B cell (primary cell): ENCODE measurements around the gene CACNA1H. TPM values are rescaled to one million over a fixed set of nuclear protein-coding genes. Genes with fewer than 3 reads are reported as not detected.

Experiments
- ATAC-seq: fragments of 200-7000 bp; cut with Tn5 transposase; one replicate; pipeline ENCODE4 v1.10.0; 2021; ENCODE audit warnings: low read depth, mild to moderate bottlenecking, moderate number of reproducible peaks, moderate library complexity
- CTCF ChIA-PET: fragments of 350-600 bp; sonication (Branson Sonifier 250); formaldehyde crosslinking; loops from one replicate; lab custom pipeline; 2021; ENCODE audit warnings: antibody characterized with exemption, inconsistent platforms; lab: Charles Lee
- POLR2A ChIA-PET: fragments of 350-600 bp; sonication (Branson Sonifier 250); formaldehyde crosslinking; loops from one replicate; lab custom pipeline; 2021; ENCODE audit warnings: antibody characterized with exemption; lab: Charles Lee
- DNase-seq: peaks from one replicate; pipeline ENCODE4 v3.0.0; 2013
- H2AFZ ChIP-seq: 2 replicates; pipeline ENCODE4 v1.6.1; 2012; ENCODE audit warnings: mild to moderate bottlenecking, low read depth, low read length; ENCODE audit not compliant: insufficient read depth, poor library complexity, severe bottlenecking
- H3K27ac ChIP-seq, 2 donors: 1 replicate in 1 of 2; 2 replicates in 1 of 2; pipeline ENCODE4 v1.5.1; 2012 to 2013; ENCODE audit warnings: low read length in 2 of 2, mild to moderate bottlenecking in 2 of 2, moderate library complexity in 1 of 2
- H3K27me3 ChIP-seq, 4 experiments: fragments of 200-600 bp in 1 of 4; sonication (generic) in 1 of 4; replicated peaks in 1 of 4; 1 replicate in 2 of 4; 2 replicates in 2 of 4; pipeline versions ENCODE4 v1.6.1 to v1.7.0; 2013 to 2016; ENCODE audit warnings: low read length in 3 of 4, mild to moderate bottlenecking in 2 of 4, mixed read lengths in 1 of 4, moderate library complexity in 1 of 4; ENCODE audit not compliant: insufficient read depth in 4 of 4, control insufficient read depth in 3 of 4; ENCODE audit errors: control extremely low read depth in 1 of 4
- H3K36me3 ChIP-seq, 2 experiments: replicated peaks in 1 of 2; 1 replicate in 1 of 2; 2 replicates in 1 of 2; pipeline versions ENCODE4 v1.6.1 to v1.7.1; 2013; ENCODE audit warnings: low read length in 1 of 2; ENCODE audit not compliant: insufficient read depth in 2 of 2, control insufficient read depth in 1 of 2; ENCODE audit errors: control extremely low read depth in 1 of 2, extremely low read depth in 1 of 2
- H3K4me1 ChIP-seq, 2 donors: fragments of 200-600 bp in 1 of 2; sonication (generic) in 1 of 2; 1 replicate in 1 of 2; 2 replicates in 1 of 2; pipeline versions ENCODE4 v1.5.1 to v1.6.1; 2013 to 2017; ENCODE audit warnings: low read length in 2 of 2; ENCODE audit not compliant: control insufficient read depth in 2 of 2, insufficient read depth in 2 of 2
- H3K4me2 ChIP-seq: replicated peaks from 2 replicates; pipeline ENCODE3; 2012; ENCODE audit warnings: mild to moderate bottlenecking, low read depth, low read length; ENCODE audit not compliant: poor library complexity, severe bottlenecking
- H3K4me3 ChIP-seq, 5 experiments: fragments of 200-600 bp in 1 of 5; sonication (generic) in 1 of 5; 1 replicate in 3 of 5; 2 replicates in 2 of 5; pipeline versions ENCODE4 v1.5.1 to v1.7.0; 2011 to 2016; ENCODE audit warnings: low read length in 4 of 5, mild to moderate bottlenecking in 4 of 5, low read depth in 2 of 5, control low read depth in 1 of 5, moderate library complexity in 1 of 5; ENCODE audit not compliant: insufficient read depth in 1 of 5; ENCODE audit errors: control extremely low read depth in 1 of 5, extremely low read depth in 1 of 5
- H3K79me2 ChIP-seq: fragments of 200-600 bp; sonication (generic); one replicate; pipeline ENCODE4 v1.6.0; 2016; ENCODE audit warnings: low read length; ENCODE audit not compliant: control insufficient read depth, insufficient read depth
- H3K9ac ChIP-seq: fragments of 200-600 bp; sonication (generic); 2 replicates; pipeline ENCODE4 v1.6.1; 2017; ENCODE audit warnings: mild to moderate bottlenecking, low read length, moderate library complexity
- H3K9me3 ChIP-seq, 3 donors: one replicate each; pipeline versions ENCODE4 v1.6.1 to v1.7.1; 2013; ENCODE audit warnings: low read length in 2 of 3; ENCODE audit not compliant: control insufficient read depth in 2 of 3, insufficient read depth in 1 of 3; ENCODE audit errors: control extremely low read depth in 1 of 3
- H4K20me1 ChIP-seq: 2 replicates; pipeline ENCODE4 v1.6.0; 2012; ENCODE audit warnings: mild to moderate bottlenecking, low read length; ENCODE audit not compliant: insufficient read depth, control insufficient read depth, poor library complexity, severe bottlenecking
- H3K27ac Mint-ChIP-seq: one replicate; pipeline ENCODE4 v1.8.0; 2021; ENCODE audit warnings: mixed read lengths
- H3K27me3 Mint-ChIP-seq: one replicate; pipeline ENCODE4 v1.8.0; 2021; ENCODE audit warnings: mixed read lengths
- H3K4me1 Mint-ChIP-seq: one replicate; pipeline ENCODE4 v1.8.0; 2021; ENCODE audit warnings: mixed read lengths
- H3K4me3 Mint-ChIP-seq: one replicate; pipeline ENCODE4 v1.8.0; 2021; ENCODE audit warnings: mixed read lengths
- H3K9me3 Mint-ChIP-seq: one replicate; pipeline ENCODE4 v1.8.0; 2022; ENCODE audit warnings: mixed read lengths; ENCODE audit not compliant: insufficient read depth
- CTCF ChIP-seq: fragments of 200-600 bp; IDR thresholded peaks from one replicate; pipeline ENCODE4 v1.8.0; 2022; ENCODE audit warnings: antibody characterized with exemption, mild to moderate bottlenecking
- EZH2 ChIP-seq: IDR thresholded peaks from 2 replicates; pipeline ENCODE4 v1.6.1; 2012; ENCODE audit warnings: borderline replicate concordance, low read depth, mild to moderate bottlenecking, moderate library complexity, low read length; ENCODE audit not compliant: insufficient read depth, poor library complexity, severe bottlenecking
- WGBS: methylation state at CpG from one replicate; pipeline ENCODE4 v1.1.5; 2013; ENCODE audit warnings: missing lambda C conversion rate; ENCODE audit not compliant: insufficient coverage; 5-methylcytosine and 5-hydroxymethylcytosine counted together
- intact Hi-C: fragments of 100-400 bp; cut with micrococcal nuclease; formaldehyde crosslinking; loops from one replicate; pipeline ENCODE4 v1.10.0; 2022
- polyA plus RNA-seq: library from polyadenylated mRNA; depleted of rRNA; stranded (reverse); fragments of >200 nt; gene quantifications from 2 replicates; pipeline ENCODE4 v1.2.3, GENCODE V29; 2012
- total RNA-seq, 2 donors: library from RNA; stranded (reverse); fragments of 120-200 nt in 1 of 2; gene quantifications; 1 replicate in 1 of 2; 2 replicates in 1 of 2; pipeline versions ENCODE4 v1.2.3 to v1.2.4, GENCODE V29; 2013 to 2022

CACNA1H gene
- total and polyA plus RNA-seq, 2 donors (not counting 1 experiment from before 2014, with no cell fraction given): 0.05 to 0.10 TPM

- TF ChIP-seq EZH2 (no peak), CTCF (no peak)
- H3K79me2 ChIP-seq: no peaks in the 10 kb centered on the region
- H3K4me2 ChIP-seq: no peak overlapping the region
- no peaks in the 10 kb centered on the region for H4K20me1 ChIP-seq
- H3K4me1 ChIP-seq: no peaks in the 10 kb centered on the region
- WGBS: 91% methylated on average over 64 of the region's 65 CpGs
- intact Hi-C loops: no loop called here
- no peaks in the 10 kb centered on the region for H3K36me3 ChIP-seq
- no peaks in the 10 kb centered on the region for H3K9me3 Mint-ChIP-seq
- no peak for ATAC-seq
- no peaks in the 10 kb centered on the region for H3K27me3 Mint-ChIP-seq
- CTCF ChIA-PET: interaction anchor here (0.5 kb wide), 1 partner anchor 1662 kb away, joined by 4 read pairs; no protein-coding TSS in a partner anchor
- H3K4me3 Mint-ChIP-seq: no peak overlapping the region
- H3K4me1 Mint-ChIP-seq: no peaks in the 10 kb centered on the region
- no peaks in the 10 kb centered on the region for H3K9me3 ChIP-seq
- DNase-seq: no peak
- no peak overlapping the region for H3K4me3 ChIP-seq
- no peaks in the 10 kb centered on the region for H3K27me3 ChIP-seq
- H3K27ac Mint-ChIP-seq: no peak overlapping the region
- no peak overlapping the region for H3K27ac ChIP-seq
- H2AFZ ChIP-seq: no peak overlapping the region
- POLR2A ChIA-PET: no interaction called here
- H3K9ac ChIP-seq: no peak overlapping the region
Observed at GRCh38 chr16:1211451-1212268, 58.8 kb downstream of the CACNA1H start.

- CTCF ChIA-PET: no interaction called here
Observed at GRCh38 chr16:1212616-1213194, 59.8 kb downstream of the CACNA1H start.

More at GRCh38 chr16:1212616-1213194, 59.8 kb downstream of the CACNA1H start:
- Histone ChIP-seq H3K9me3 (no peaks in the 10 kb centered on the region), H3K4me2 (no peak overlapping the region), H3K4me1 (no peaks in the 10 kb centered on the region), H3K79me2 (no peaks in the 10 kb centered on the region), H3K27ac (no peak overlapping the region), H3K9ac (no peak overlapping the region), H3K27me3 (no peaks in the 10 kb centered on the region), H2AFZ (no peak overlapping the region), H3K36me3 (no peaks in the 10 kb centered on the region), H4K20me1 (no peaks in the 10 kb centered on the region), H3K4me3 (no peak overlapping the region)
- Mint-ChIP-seq H3K27me3 (no peaks in the 10 kb centered on the region), H3K4me1 (no peaks in the 10 kb centered on the region), H3K4me3 (no peak overlapping the region), H3K27ac (no peak overlapping the region), H3K9me3 (no peaks in the 10 kb centered on the region)
- TF ChIP-seq EZH2: no peak
- TF ChIP-seq CTCF: no peak
- intact Hi-C loops: no loop called here
- POLR2A ChIA-PET: no interaction called here
- ATAC-seq (no peak), DNase-seq (no peak)
- WGBS: 92% methylated on average over 40 of the region's 40 CpGs
